ENCODE results near the gene ADGB. TPM values are rescaled to one million over a fixed set of nuclear protein-coding genes. Genes with fewer than 3 reads are reported as not detected.

The ADGB gene
- polyA plus RNA-seq, 6 donors from 2014 or later: not detected

DNA sequence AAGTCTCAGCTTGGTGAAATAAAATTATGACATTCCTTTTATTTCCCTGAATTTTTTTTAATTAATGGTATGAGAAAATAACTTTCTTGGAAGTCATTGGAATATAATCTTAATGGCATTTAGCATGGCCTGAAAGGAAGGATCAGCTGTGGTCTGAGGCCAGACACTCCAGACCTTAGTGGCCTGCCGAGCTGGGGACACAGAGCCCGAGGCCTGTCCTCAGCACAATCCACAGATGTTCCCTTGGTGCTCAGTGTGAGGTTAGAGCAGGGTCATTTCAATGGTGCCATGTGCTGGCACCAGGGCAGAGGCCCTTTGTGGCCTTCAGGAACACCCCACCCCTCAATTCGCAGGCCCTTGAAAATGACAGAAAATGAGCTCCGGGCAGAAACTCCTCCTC lies 120.6 kb downstream of the ADGB start:
- Mint-ChIP-seq H3K9me3 (peaks cover 0 to 9% (median 0%) of the 10 kb centered on the region in 7 donors), H3K4me1 (no peaks in the 10 kb centered on the region), H3K4me3 (no peak overlapping the region), H3K36me3 (no peaks in the 10 kb centered on the region), H3K27ac (no peak overlapping the region), H3K27me3 (no peaks in the 10 kb centered on the region)
- ATAC-seq (ENCODE audit: low read depth in 2 of 2) (no peak), DNase-seq (no peak)

DNA sequence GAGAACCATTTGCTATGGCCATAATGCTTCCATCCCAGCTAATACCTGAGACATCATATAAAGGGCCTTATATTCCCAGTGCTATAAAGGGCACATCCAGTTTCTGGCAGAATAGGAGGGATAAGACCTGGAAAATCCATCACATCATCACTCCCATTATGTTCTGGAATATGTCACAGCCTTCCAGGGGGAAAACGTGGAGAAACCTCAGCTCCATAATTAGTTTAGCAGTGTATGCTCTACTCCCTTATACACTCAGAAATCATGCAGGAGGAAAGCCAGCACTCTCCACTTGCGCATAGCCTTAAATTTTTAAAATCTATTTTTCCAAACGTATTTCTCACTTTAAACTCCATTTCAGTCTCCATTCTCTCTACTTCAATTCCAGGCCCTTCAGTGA lies 140.9 kb downstream of the ADGB start:
- Mint-ChIP-seq H3K4me1 (no peaks in the 10 kb centered on the region), H3K9me3 (no peaks in the 10 kb centered on the region), H3K4me3 (no peak overlapping the region), H3K36me3 (no peaks in the 10 kb centered on the region), H3K27me3 (no peaks in the 10 kb centered on the region), H3K27ac (no peak overlapping the region)
- ATAC-seq (ENCODE audit: low read depth in 2 of 2) (no peak), DNase-seq (no peak)

DNA sequence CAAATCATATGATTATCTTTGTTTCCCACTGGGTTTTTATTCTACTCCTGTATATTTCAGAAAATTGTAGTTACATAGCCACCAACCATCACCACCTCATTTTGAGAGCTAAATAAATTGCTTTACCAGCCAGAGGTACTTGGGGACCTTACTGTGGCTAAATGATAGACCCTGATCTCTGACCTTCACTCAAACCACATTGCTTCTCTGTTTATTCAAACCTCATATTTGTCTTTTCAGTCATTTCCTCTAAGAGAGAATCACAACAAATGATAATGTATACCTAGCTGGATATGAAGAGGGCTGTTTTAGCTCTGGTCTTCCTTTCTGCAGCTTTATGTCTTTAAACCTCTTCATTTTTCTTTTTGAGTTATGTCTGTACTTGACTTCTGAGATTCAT lies 142.8 kb downstream of the ADGB start:
- Mint-ChIP-seq H3K9me3 (no peaks in the 10 kb centered on the region), H3K4me3 (no peak overlapping the region), H3K36me3 (no peaks in the 10 kb centered on the region), H3K27ac (no peak overlapping the region), H3K27me3 (no peaks in the 10 kb centered on the region), H3K4me1 (no peaks in the 10 kb centered on the region)
- ATAC-seq (ENCODE audit: low read depth in 2 of 2): no peak
- no peak for DNase-seq

DNA sequence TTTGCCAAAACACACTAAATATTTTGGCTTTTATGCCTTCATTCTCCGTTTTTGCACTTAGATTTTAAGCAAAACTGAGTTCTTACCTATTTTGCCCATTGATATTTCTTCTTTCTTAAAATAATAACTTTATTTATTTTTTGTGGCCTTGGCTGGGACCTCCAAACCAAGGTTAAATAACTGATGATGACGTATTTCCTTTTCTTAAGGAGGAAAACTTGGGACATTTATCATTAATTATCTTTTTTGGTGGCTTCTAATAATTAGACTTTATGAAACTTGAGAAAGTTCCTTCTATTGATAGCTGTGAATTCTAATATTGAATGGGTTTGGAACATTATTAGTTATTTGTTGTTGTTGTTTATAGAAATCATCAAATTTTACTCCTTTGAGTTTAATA lies 154.5 kb downstream of the ADGB start:
- no peak overlapping the region for H3K4me3 Mint-ChIP-seq
- H3K36me3 Mint-ChIP-seq: no peaks in the 10 kb centered on the region
- H3K27me3 Mint-ChIP-seq: no peaks in the 10 kb centered on the region
- no peak for DNase-seq
- peaks cover 0 to 9% (median 3%) of the 10 kb centered on the region in 7 donors for H3K9me3 Mint-ChIP-seq
- ATAC-seq (ENCODE audit: low read depth in 2 of 2): no peak
- no peak overlapping the region for H3K27ac Mint-ChIP-seq
- no peaks in the 10 kb centered on the region for H3K4me1 Mint-ChIP-seq

DNA sequence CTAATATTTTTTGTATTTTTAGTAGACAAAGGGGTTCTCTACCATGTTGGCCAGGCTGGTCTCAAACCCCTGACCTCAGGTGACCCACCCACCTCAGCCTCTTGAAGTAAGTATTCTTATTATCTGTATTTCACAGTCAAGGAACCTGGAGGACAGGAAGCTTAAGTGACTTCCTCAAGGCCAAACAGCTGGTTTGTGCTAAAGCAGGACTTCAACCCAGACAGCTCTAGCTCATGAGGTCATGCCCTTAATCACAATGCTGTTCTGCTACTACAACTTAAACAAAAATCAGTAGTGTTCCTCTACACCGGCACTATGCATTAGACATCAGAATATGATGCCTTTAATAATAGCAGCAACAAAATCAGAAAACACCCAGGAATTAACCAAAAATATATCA lies 168.9 kb downstream of the ADGB start:
- no peaks in the 10 kb centered on the region for H3K36me3 Mint-ChIP-seq
- H3K27me3 Mint-ChIP-seq: peaks cover 20 to 41% (median 27%) of the 10 kb centered on the region in 3 donors
- peaks cover 0 to 4% (median 0%) of the 10 kb centered on the region in 7 donors for H3K9me3 Mint-ChIP-seq
- peaks cover 13 to 17% (median 16%) of the 10 kb centered on the region in 3 donors for H3K4me1 Mint-ChIP-seq
- DNase-seq: no peak
- no peak overlapping the region for H3K4me3 Mint-ChIP-seq
- ATAC-seq (ENCODE audit: low read depth in 2 of 2): no peak
- no peak overlapping the region for H3K27ac Mint-ChIP-seq

DNA sequence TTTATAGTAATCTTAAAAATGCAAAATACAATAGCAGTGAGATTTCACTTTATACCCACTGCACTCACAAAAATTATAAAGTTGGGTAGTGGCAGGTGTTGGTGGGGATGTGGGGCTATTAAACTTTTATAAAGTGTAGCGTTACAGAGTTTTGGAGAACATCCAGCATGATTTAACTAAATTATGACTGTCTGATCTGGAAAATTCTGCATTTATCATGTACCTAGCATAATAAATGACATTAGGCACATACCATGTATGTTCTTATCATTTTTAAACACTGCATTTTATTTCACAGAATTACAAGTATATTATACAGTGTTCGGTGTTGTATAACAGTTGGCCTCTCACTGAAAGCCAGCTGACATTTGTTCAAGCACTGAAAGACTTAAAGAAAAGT lies 169.9 kb downstream of the ADGB start:
- peaks cover 0 to 4% (median 0%) of the 10 kb centered on the region in 7 donors for H3K9me3 Mint-ChIP-seq
- no peak overlapping the region for H3K4me3 Mint-ChIP-seq
- peaks cover 13 to 17% (median 16%) of the 10 kb centered on the region in 3 donors for H3K4me1 Mint-ChIP-seq
- ATAC-seq (ENCODE audit: low read depth in 2 of 2): no peak
- no peak overlapping the region for H3K27ac Mint-ChIP-seq
- no peaks in the 10 kb centered on the region for H3K36me3 Mint-ChIP-seq
- peaks cover 23 to 43% (median 29%) of the 10 kb centered on the region in 3 donors for H3K27me3 Mint-ChIP-seq
- DNase-seq: no peak

DNA sequence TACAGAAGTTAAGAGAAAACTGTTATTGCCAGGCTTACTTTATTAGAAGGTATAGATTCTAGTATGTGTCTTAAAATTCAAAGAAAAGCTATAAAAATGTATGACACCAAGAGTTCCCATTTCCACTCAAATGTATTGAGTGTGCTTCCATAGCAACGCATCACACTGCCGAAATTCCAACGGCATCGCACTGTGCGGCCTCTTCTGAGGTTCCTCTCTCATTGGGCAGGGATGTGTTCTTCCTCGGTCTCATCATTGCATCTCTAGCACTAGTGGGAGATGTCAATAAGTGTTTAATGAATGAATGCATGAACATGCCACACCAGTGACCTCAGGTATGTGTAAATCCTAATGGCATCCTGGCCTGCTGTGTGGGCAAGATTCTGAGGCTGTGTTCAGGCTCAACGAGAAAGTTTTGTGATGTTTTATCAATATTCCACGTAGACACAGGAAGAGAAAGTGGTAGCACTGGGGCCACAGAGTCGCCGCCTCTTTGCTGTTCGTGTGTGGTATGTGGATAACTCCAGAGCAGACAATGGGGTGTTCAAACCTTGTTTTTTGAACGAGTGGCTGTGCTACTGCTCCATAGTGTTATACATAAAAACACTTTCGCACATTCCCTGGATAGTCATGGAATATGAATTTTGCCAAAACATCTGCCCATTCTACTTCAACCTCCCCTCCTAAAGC lies 171.6 kb downstream of the ADGB start:
- peaks cover 25 to 40% (median 29%) of the 10 kb centered on the region in 3 donors for H3K27me3 Mint-ChIP-seq
- H3K36me3 Mint-ChIP-seq: no peaks in the 10 kb centered on the region
- ATAC-seq (ENCODE audit: low read depth in 2 of 2) (no peak), DNase-seq (no peak)
- peaks cover 0 to 4% (median 0%) of the 10 kb centered on the region in 7 donors for H3K9me3 Mint-ChIP-seq
- peak overlapping the region in 2 of 8 donors; percentile 9 to 79 for H3K4me3 Mint-ChIP-seq
- H3K4me1 Mint-ChIP-seq: peaks cover 13 to 17% (median 16%) of the 10 kb centered on the region in 3 donors
- peak overlapping the region in 1 of 6 donors; percentile 35 for H3K27ac Mint-ChIP-seq

DNA sequence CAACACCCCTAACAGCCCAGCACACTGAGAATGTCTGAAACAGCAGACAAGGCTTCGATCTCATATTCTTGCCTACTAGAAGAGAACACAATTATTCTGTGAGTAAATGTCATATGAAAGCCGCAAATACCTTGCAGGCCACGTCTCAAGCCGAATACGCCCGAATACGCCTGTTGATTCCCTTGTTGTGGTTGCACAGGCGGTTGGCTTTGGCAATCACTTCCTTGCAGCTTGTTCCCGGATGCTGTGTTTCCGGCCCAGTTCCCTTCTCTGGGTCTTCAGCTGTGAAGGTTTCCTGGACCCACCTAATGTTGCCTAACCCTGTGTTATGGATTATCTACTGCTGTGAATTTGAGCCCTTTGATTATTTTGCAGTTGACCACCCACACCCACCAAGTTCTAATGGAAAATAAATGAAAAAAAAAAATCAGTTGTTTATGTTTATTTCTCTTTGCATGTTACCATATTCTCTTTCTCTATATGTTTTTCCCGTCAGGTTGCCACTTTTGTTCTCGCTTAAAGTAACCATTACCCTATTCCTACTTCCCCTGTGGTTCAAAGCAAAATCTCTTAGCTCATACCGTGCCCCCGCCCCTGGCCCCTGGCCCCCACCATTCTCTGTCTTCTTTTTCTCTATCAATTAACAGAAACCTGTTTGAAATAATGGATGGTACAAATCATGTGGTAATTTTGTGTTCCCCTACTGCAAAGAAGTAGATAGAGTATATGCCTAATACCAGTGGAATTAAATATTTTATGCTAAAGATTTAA lies 172.4 kb downstream of the ADGB start:
- Mint-ChIP-seq H3K9me3 (peaks cover 0 to 4% (median 0%) of the 10 kb centered on the region in 7 donors), H3K4me3 (peak overlapping the region in 2 of 8 donors; percentile 9 to 79), H3K27ac (peak overlapping the region in 1 of 6 donors; percentile 35), H3K36me3 (no peaks in the 10 kb centered on the region), H3K4me1 (peaks cover 13 to 17% (median 16%) of the 10 kb centered on the region in 3 donors), H3K27me3 (peaks cover 25 to 33% (median 29%) of the 10 kb centered on the region in 3 donors)
- ATAC-seq (ENCODE audit: low read depth in 2 of 2) (peak; percentile 51), DNase-seq (peak; percentile 7)

DNA sequence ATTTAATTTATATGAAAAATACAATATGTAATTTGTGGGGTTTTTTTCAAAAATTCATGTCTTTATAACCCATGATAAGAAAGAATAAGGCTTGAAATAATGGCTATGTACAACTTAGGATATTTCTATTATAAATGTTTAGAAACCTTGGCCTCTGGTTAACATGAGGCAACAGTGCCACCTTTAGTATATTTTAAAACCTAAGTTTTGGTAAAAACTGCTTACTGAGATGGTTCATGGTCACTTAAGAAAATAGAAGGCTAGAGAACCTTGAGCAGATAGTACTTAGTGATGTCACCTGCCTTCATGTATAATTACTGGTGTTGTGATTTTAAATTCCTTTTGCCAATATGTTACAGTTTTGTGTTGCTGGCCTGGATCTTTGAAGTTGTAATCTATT lies 176.4 kb downstream of the ADGB start:
- Mint-ChIP-seq H3K4me1 (peaks cover 11 to 13% (median 13%) of the 10 kb centered on the region in 3 donors), H3K27ac (no peak overlapping the region), H3K9me3 (peaks cover 0 to 6% (median 2%) of the 10 kb centered on the region in 7 donors), H3K36me3 (no peaks in the 10 kb centered on the region), H3K4me3 (no peak overlapping the region), H3K27me3 (peaks cover 26 to 38% (median 31%) of the 10 kb centered on the region in 3 donors)
- DNase-seq (no peak), ATAC-seq (ENCODE audit: low read depth in 2 of 2) (no peak)

DNA sequence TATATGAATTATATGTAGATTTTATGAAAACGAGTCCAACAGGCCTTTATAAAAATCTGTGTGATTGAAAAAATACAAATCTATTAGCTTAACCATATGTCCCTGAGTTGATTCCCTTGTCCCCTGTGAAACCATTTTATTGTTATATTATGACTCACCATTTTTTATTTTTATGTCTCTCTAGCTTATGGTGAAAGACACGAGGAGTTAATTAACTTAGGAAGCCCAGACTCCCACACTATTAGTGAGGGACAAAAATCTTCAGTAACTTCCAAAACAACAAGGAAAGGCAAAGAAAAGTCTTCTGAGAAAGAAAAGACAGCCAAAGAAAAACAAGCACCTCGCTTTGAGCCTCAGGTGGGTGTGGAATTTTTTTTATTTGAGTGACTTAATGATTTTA lies 183.1 kb downstream of the ADGB start:
- DNase-seq (no peak), ATAC-seq (ENCODE audit: low read depth in 2 of 2) (no peak)
- Mint-ChIP-seq H3K27ac (no peak overlapping the region), H3K4me1 (no peaks in the 10 kb centered on the region), H3K9me3 (peaks cover 0 to 6% (median 0%) of the 10 kb centered on the region in 7 donors), H3K4me3 (no peak overlapping the region), H3K36me3 (no peaks in the 10 kb centered on the region), H3K27me3 (peaks cover 15 to 22% (median 20%) of the 10 kb centered on the region in 3 donors)

DNA sequence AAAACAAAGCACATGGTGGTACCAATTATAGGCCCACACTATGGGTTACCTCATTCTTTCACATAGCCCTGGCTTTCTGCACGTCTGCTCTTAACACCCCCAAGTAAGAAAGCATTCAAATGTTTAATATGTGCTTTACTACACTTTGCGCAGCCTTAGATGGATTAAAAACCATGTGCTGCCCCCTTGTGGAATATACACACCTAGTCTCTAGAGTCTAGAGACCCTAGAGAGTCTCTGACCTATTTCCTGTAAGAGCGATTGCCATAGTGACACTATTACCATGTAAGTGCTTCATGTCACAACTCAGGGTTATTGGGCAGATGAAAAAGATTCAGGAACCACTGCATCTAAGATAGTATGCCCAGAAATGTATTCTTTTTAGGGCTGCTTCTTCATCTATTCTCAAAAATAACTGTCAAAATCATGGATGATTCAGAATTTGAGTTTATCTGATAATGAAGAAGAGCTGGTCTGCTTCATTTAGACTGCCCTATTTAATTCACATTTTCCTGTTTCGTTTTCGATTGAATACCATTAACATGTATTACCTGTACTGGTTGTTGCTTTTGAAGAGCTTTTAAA lies 186.3 kb downstream of the ADGB start:
- no peak overlapping the region for H3K4me3 Mint-ChIP-seq
- no peak overlapping the region for H3K27ac Mint-ChIP-seq
- peaks cover 0 to under 1% (median 0%) of the 10 kb centered on the region in 7 donors for H3K9me3 Mint-ChIP-seq
- DNase-seq: no peak
- H3K36me3 Mint-ChIP-seq: no peaks in the 10 kb centered on the region
- H3K27me3 Mint-ChIP-seq: peaks cover 5 to 20% (median 14%) of the 10 kb centered on the region in 3 donors
- no peaks in the 10 kb centered on the region for H3K4me1 Mint-ChIP-seq
- peak; percentile 30 to 35 for ATAC-seq (ENCODE audit: low read depth in 2 of 2)

DNA sequence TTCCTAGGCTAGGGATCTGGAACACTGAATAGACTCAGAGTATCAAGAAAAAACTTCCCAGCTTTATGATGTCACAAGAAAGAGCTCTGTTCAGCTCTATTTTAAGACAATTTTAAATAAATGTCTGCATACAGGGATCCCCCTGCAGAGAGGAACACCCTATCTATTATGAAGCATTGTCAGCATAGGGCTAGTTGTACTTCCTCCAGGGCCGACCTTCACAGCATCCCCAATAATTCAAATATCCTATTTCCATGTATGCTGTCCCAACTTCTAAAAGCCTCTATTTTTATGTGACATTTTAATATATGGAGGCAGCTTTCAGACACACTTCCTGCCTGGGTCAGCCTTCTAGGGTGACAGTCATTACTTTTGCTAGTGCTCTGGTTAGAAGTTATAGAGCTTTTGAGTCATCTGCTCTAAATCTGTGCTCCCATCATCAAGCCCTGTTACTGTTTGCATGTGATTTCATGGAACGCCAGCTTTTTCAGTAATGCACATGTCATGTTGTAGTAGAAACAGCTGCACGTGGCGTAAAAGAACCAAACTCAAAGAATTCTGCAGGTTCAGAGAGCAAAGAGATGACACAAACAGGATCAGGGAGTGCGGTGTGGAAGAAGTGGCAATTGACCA lies 189.2 kb downstream of the ADGB start:
- Mint-ChIP-seq H3K9me3 (peaks cover 0 to 12% (median 4%) of the 10 kb centered on the region in 7 donors), H3K27me3 (peaks cover 5 to 14% (median 12%) of the 10 kb centered on the region in 3 donors), H3K27ac (peak overlapping the region in 1 of 6 donors; percentile 2), H3K4me3 (no peak overlapping the region), H3K36me3 (no peaks in the 10 kb centered on the region), H3K4me1 (no peaks in the 10 kb centered on the region)
- no peak for DNase-seq
- no peak for ATAC-seq (ENCODE audit: low read depth in 2 of 2)

DNA sequence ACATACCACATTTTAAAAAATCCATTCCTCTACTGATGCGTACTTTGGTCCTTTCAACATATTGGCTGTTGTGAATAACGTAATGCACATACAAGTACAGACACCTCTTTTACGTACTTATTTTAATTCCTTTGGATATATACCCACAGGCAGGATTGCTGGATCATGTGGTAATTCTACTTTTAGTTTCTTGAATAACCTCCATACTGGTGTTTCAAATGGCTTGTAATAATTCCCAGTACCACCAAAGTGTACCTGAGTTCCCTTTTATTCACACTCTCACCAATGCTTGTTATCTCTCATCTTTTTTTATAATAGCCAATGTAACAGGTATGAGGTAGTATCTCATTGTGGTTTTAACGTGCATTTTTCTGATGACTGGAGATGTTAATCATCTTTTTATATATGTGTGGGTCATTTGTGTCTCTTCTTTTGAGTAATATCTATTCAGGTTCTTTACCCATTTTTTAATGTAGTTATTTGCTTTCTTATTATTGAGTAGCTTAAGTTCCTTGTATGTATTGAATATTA lies 191.9 kb downstream of the ADGB start:
- H3K9me3 Mint-ChIP-seq: peaks cover 0 to 25% (median 4%) of the 10 kb centered on the region in 7 donors
- no peaks in the 10 kb centered on the region for H3K36me3 Mint-ChIP-seq
- H3K4me3 Mint-ChIP-seq: no peak overlapping the region
- H3K4me1 Mint-ChIP-seq: no peaks in the 10 kb centered on the region
- H3K27me3 Mint-ChIP-seq: peaks cover 10 to 15% (median 11%) of the 10 kb centered on the region in 3 donors
- DNase-seq (no peak), ATAC-seq (ENCODE audit: low read depth in 2 of 2) (no peak)
- H3K27ac Mint-ChIP-seq: no peak overlapping the region
